NB4 (cell line): ENCODE measurements around the gene FGD2.
"Not testable (repeated sequence)": the region's sequence is repeated elsewhere in the genome, so short reads cannot be mapped to it uniquely, and the experiment has no call there.

ENCODE experiments used
- DNase-seq: peaks from one replicate; pipeline ENCODE4 v3.0.0; 2010; ENCODE audit warnings: low read depth
- H3K4me3 ChIP-seq: one replicate; pipeline ENCODE4 v1.5.1; 2011; ENCODE audit warnings: mild to moderate bottlenecking, low read depth, low read length, moderate library complexity
- MYC ChIP-seq: IDR thresholded peaks from 2 replicates; pipeline ENCODE4 v1.6.1; 2011; ENCODE audit warnings: low read depth, low read length
- POLR2A ChIP-seq: IDR thresholded peaks from 2 replicates; pipeline ENCODE4 v1.6.1; 2011; ENCODE audit warnings: mild to moderate bottlenecking; ENCODE audit not compliant: insufficient read length; ENCODE audit errors: extremely low read depth
- TF ChIP-seq, protein P1 (sequence below): IDR thresholded peaks from 2 replicates; pipeline ENCODE4 v1.6.1; 2011; ENCODE audit warnings: low read depth, low read length
- TF ChIP-seq, protein P2 (sequence below): IDR thresholded peaks from one replicate; pipeline ENCODE4 v1.5.1; 2012; ENCODE audit warnings: low read depth, low read length

FGD2 gene

DNA sequence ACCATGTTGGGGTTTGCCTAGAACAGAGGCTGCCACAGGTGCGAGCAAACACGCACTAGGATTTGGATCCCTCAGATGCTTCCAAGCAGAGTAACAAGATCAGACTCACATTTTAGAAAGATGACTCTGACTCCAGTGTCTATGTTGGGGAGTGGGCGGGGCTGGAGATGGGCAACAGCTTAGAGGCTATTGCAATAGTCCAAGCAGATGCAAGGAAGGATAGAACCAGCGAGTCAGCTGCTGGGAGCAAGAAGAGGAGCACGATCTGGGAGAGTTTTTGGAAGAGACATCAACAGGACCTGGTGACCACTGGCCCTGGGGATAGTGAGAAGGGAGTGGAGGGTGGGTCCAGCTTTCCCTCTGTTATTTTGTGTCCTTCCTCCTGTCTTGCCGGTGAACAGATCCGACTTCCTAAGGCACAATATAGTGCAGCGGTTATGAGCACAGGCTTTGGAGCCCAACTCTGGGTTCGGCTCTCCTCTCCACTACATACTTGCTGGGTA lies 52.7 kb downstream of the FGD2 start:
- H3K4me3 ChIP-seq, result no peak overlapping the region
- DNase-seq, result no peak
- TF ChIP-seq, protein P1, sequence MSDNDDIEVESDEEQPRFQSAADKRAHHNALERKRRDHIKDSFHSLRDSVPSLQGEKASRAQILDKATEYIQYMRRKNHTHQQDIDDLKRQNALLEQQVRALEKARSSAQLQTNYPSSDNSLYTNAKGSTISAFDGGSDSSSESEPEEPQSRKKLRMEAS, result no peak
- TF ChIP-seq POLR2A (no peak), MYC (no peak)
- TF ChIP-seq, protein P2, sequence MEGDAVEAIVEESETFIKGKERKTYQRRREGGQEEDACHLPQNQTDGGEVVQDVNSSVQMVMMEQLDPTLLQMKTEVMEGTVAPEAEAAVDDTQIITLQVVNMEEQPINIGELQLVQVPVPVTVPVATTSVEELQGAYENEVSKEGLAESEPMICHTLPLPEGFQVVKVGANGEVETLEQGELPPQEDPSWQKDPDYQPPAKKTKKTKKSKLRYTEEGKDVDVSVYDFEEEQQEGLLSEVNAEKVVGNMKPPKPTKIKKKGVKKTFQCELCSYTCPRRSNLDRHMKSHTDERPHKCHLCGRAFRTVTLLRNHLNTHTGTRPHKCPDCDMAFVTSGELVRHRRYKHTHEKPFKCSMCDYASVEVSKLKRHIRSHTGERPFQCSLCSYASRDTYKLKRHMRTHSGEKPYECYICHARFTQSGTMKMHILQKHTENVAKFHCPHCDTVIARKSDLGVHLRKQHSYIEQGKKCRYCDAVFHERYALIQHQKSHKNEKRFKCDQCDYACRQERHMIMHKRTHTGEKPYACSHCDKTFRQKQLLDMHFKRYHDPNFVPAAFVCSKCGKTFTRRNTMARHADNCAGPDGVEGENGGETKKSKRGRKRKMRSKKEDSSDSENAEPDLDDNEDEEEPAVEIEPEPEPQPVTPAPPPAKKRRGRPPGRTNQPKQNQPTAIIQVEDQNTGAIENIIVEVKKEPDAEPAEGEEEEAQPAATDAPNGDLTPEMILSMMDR, result no peak

DNA sequence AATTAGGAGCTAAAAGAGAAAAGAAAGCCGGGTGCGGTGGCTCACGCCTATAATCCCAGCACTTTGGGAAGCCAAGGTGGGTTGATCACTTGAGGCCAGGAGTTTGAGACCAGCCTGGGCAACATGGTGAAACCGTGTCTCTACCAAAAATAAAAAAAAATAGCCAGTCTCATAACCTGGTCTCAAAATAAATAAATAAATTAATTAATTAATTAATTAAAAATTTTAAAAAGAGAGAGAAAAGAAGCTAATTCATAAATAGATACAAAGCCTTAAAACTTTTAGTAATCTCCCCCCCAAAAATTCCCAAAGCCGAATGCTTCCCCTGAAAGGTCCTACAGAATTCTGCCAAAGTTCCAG lies 53.5 kb downstream of the FGD2 start:
- H3K4me3 ChIP-seq, result not testable (repeated sequence)

DNA sequence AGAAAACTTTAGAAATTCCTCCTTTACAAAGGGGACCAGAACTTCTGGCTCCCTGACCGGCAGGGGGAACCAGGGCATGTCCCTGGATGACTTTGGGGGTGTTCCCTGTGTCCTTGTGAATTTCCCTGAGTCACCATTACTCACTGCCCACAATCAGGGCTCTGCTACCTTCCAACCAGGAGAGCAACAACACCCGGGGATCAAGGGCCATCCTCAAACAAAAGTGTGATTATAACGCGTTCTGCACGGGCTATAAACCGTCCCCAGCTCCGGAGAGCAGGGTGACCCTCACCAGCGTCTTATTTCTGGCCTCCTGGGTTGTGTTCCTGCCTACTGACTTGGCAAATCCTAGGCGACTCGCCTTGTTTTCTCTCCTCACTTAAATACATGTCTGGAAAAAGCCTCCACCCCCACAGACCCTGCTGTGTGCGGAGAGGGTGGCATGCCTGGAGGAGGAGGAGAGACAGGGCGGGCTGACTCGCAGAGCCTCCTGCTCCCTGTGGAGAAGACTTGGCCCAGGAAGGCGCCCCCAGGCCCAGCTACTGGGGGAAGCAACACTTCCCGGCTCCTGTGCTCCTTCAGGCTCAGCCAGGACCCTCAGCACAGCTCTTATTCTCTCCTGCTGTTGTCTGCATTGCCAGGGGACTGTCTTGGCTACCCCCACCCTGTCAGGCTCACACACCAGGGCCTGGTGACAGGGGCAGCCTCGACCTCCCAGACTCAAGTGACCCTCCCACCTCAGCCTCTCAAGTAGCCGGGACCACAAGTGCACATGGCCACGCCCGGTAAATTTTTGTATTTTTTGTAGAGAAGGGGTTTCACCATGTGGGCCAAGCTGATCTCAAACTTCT lies 54.1 kb downstream of the FGD2 start:
- no peak overlapping the region for H3K4me3 ChIP-seq
- DNase-seq, result peak; percentile 76
- TF ChIP-seq, protein P1, result no peak
- TF ChIP-seq MYC (no peak), POLR2A (no peak)
- TF ChIP-seq, protein P2, result peak; percentile 47

More for the DNA sequence above, 53.5 kb downstream of the FGD2 start:
- DNase-seq, result not testable (repeated sequence)

DNA sequence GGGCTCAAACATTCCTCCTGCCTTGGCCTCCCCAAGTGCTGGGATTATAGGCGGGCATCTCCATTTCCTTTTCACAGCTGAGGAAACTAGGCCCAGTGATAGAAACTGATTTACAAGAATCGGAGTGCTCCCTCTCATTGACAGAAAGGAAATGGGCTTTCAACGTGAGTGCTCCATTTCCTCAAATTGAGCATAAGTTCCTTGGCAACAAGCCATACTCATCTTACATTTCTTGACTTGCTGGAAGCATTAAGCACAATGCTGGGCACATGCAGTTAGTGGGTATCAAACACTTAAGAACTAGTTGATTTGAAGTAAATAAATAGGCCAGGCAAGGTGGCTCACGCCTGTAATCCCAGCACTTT lies 54.7 kb downstream of the FGD2 start:
- H3K4me3 ChIP-seq, result no peak overlapping the region
- TF ChIP-seq POLR2A, result no peak
- no peak for TF ChIP-seq MYC
- TF ChIP-seq, protein P1, result no peak
- TF ChIP-seq, protein P2, result no peak
- DNase-seq, result no peak

DNA sequence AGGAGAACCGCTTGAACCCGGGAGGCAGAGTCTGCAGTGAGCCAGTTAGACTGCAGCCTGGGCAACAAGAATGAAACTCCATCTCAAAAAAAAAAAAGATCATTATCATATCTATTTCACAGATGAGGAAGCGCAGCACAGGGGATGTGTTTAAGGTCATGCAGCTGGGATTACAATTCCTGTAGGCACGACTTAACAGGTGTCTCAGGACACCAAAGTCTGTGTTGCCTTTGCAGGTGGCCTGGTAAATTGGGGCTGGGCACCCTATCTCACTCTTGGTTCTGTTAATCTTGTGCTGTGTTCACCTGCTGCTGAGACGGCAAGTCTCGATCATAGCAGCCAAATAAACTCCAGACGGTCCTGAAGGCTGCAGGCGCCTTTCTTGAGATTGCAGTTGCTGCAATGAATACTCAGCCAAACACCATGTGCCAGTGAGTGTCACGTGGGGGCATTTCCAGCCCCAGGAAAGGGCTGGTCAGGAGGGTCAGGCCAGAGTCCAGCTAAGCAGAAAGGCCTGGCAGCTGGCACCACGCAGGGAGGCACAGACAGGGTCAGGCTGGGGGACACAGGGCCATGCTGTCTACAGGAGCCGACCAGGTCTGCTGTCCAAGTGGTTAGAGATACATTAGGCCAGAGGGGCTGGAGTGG lies 55.8 kb downstream of the FGD2 start:
- no peak overlapping the region for H3K4me3 ChIP-seq
- TF ChIP-seq, protein P2, result no peak
- TF ChIP-seq MYC (no peak), POLR2A (no peak)
- TF ChIP-seq, protein P1, result no peak
- DNase-seq, result no peak

DNA sequence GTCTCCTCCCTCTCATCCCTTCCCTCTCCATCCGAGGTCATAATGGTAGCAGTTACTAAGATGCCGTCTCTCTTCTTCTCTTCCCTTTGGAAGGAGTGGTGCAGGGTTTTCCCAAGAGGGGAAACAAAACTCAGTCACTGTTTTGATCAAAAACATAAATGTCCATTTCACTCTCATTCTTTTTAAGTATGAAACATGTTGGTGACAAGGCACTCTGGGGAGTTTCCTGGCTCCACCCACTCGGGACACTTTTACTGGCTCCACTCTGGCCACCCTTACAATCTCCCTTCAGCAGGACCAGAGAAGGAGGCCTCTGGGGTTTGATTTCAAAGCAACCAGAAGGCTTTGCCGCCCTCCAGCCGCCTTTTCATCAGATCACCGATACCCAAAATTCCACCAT lies 57.0 kb downstream of the FGD2 start:
- TF ChIP-seq, protein P1, result no peak
- TF ChIP-seq, protein P2, result no peak
- no peak for TF ChIP-seq POLR2A
- TF ChIP-seq MYC, result no peak
- DNase-seq, result no peak
- H3K4me3 ChIP-seq, result no peak overlapping the region
